ENCODE measurements around the gene MXD4.

The MXD4 gene

GRCh38 chr4:2292646-2293108 is 30.8 kb upstream of the MXD4 start:
- no peak for DNase-seq (ENCODE audit: low read depth in 2 of 2)

GRCh38 chr4:2291705-2292645 is 30.1 kb upstream of the MXD4 start:
- DNase-seq (ENCODE audit: low read depth in 2 of 2), result no peak

GRCh38 chr4:2290974-2291704 is 29.2 kb upstream of the MXD4 start:
- peak; percentile 41 to 42 for DNase-seq (ENCODE audit: low read depth in 2 of 2)

- no peak for DNase-seq (ENCODE audit: low read depth in 2 of 2)
Observed at GRCh38 chr4:2290488-2290887, 28.6 kb upstream of the MXD4 start.

- DNase-seq (ENCODE audit: low read depth in 2 of 2), result no peak
Observed at GRCh38 chr4:2289955-2290333, 28.0 kb upstream of the MXD4 start.

GRCh38 chr4:2289311-2289954 is 27.5 kb upstream of the MXD4 start:
- no peak for DNase-seq (ENCODE audit: low read depth in 2 of 2)

GRCh38 chr4:2288051-2288541 is 26.2 kb upstream of the MXD4 start:
- no peak for DNase-seq (ENCODE audit: low read depth in 2 of 2)

- DNase-seq (ENCODE audit: low read depth in 2 of 2), result no peak
Observed at GRCh38 chr4:2287594-2287915, 25.6 kb upstream of the MXD4 start.

GRCh38 chr4:2286904-2287593 is 25.1 kb upstream of the MXD4 start:
- no peak for DNase-seq (ENCODE audit: low read depth in 2 of 2)

GRCh38 chr4:2285613-2286381 is 23.9 kb upstream of the MXD4 start:
- no peak for DNase-seq (ENCODE audit: low read depth in 2 of 2)

GRCh38 chr4:2284934-2285612 is 23.2 kb upstream of the MXD4 start:
- DNase-seq (ENCODE audit: low read depth in 2 of 2), result no peak

- DNase-seq (ENCODE audit: low read depth in 2 of 2), result no peak
Observed at GRCh38 chr4:2284161-2284933, 22.4 kb upstream of the MXD4 start.

GRCh38 chr4:2283199-2283711 is 21.3 kb upstream of the MXD4 start:
- no peak for DNase-seq (ENCODE audit: low read depth in 2 of 2)

GRCh38 chr4:2281575-2282343 is 19.9 kb upstream of the MXD4 start:
- DNase-seq (ENCODE audit: low read depth in 2 of 2), result peak; percentile 58

- DNase-seq (ENCODE audit: low read depth in 2 of 2), result no peak
Observed at GRCh38 chr4:2280531-2281300, 18.8 kb upstream of the MXD4 start.

GRCh38 chr4:2277956-2278355 is 16.0 kb upstream of the MXD4 start:
- no peak for DNase-seq (ENCODE audit: low read depth in 2 of 2)

- no peak for DNase-seq (ENCODE audit: low read depth in 2 of 2)
Observed at GRCh38 chr4:2276581-2277325, 14.8 kb upstream of the MXD4 start.

Measured in activated CD8-positive, alpha-beta memory T cell treated with anti-CD3 and anti-CD28 coated beads for 4 hours (primary cell).